IPS-18c (cell line): ENCODE results near the gene NOS1AP.

Experiments
- H3K4me3 ChIP-seq: 2 replicates; pipeline ENCODE4 v1.7.0; 2013; ENCODE audit warnings: low read depth, mild to moderate bottlenecking, low read length, moderate library complexity; ENCODE audit not compliant: insufficient read depth
- H3K9me3 ChIP-seq: one replicate; pipeline ENCODE4 v1.6.1; 2013; ENCODE audit warnings: mild to moderate bottlenecking, low read length, moderate library complexity; ENCODE audit not compliant: control insufficient read depth, insufficient read depth

The NOS1AP gene

DNA sequence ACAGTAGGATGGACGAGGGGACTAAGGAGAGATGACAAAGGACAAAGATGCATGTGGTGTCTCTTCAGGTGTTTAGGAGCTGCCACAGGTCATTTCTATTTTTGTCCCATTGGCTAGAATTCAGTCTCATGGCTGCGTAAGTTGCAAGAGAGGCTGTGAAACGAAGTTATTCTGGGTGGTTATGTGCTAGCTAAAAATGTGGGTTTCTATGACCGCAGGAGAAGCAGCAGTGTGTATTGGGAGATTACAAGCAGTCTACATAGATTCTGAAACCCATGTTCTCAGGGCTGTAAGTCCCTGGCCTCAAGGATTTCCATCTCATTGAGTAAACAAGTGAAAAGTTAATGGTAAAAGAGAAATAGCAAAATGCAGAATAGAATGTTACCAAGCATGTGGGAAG lies 196.5 kb downstream of the NOS1AP start:
- H3K9me3 ChIP-seq = no peaks in the 10 kb centered on the region
- no peak overlapping the region for H3K4me3 ChIP-seq

DNA sequence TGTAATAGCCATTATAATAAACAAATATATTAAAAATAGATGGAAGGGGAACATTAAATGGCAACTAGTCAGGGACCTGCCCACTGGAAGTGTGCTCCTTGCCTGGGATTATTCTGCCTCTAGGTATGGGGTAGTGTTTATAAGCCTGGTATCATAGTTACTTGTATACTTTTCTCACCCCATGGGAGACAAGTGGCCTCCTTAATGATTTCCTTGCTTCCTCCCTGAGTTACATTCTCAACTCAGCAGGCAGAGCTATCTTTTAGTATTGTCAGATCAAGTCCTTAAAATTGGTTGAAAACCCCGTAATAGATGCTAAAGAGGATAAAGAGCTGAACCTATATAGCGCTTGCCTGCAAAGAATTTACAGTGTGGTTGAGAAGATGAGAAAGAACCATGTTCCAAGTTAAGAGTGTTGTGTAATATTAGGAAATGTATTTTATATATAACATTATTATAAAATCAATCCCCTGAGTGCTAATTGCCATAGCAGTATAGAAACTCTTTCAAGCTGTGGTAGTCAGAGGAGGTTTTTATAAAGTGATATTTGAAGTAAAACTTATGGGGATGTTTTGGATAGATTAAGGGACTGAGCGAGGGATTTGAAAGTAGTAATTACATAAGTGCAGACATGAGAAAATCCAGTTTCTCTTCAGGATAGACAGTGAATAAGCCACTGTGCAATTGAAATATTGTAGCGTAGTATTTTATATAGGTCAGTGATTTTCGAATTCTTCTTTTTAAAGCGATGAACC lies 200.7 kb downstream of the NOS1AP start:
- Histone ChIP-seq H3K4me3 (no peak overlapping the region), H3K9me3 (no peaks in the 10 kb centered on the region)

DNA sequence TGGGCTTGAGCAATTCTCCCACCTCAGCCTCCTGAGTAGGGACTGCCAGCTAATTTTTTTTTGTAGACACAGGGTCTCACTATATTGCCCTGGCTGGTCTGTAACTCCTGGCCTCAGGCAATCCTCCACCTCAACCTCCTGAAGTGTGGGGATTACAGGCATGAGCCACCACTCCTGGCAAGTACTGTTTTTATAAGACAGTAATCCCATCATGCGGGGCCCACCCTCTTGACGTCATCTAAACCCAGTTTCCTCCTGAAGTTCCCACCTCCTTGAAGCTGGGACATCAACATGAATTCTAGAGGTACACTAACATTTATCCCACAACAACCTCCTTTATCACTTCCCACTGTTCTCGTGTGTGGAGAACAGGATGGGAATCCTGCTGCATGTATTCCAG lies 202.5 kb downstream of the NOS1AP start:
- Histone ChIP-seq H3K4me3 (no peak overlapping the region), H3K9me3 (no peaks in the 10 kb centered on the region)

DNA sequence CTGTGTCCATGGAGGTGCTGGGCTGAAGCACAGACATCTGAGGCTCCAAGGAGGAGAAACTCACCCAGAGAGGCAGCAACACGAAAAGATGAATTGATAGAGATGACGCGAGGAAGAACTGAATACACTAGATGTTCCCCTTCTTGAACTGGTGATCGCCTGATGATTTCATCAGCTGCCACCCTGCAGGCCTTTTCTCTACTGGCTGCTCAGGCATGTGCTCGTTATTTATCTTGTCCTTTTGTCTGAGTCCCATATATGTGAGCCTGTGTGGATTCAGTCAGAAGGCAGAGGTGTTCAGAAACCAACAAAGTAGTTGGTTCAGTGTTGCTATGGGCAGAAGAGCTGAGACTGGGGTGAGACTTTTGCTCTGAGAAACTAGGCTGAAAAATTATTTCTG lies 202.9 kb downstream of the NOS1AP start:
- H3K4me3 ChIP-seq = no peak overlapping the region
- H3K9me3 ChIP-seq = no peaks in the 10 kb centered on the region

DNA sequence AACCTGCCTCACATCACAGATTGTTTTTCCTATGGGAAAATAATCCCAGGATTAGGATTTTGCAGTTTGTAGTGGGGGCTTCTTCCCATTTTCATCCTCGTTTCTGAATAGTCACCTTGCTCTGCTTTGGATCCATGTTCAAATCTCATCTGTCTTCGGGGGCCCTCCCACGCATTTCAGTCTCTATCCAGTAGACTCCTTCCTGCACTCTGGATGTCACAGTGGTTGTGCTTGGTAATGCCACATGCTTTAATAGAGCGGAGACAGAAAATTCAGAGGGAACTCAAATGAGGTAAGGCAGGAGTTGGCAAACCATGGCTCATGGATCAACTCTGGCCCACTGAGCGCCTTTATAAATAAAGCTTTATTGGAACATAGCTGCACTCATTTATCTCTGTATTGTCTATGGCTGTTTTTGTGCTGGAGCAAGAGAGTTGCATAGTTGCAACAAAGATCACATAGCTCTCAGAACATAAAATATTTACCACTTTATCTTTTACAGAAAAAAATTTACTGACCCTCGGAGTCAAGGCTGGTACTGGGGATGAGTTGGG lies 206.2 kb downstream of the NOS1AP start:
- Histone ChIP-seq H3K9me3 (no peaks in the 10 kb centered on the region), H3K4me3 (no peak overlapping the region)

DNA sequence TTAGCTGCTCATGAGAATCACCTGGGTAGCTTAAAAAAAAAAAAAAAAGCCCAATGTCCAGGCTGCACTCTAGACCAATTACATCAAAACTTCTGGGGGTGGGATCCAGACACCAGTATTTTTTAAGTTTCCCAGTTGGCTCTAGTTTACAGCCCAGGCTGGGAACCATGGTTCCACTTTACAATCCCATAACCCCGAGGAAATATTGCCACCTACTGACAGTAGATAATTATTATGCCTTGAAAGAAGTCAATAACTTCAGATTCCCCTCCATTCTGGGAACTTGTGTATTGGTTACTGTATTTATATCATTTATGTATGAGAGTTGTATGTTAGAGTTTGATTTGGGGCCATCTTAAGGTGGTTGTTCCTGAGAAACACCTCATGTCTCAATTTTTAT lies 207.0 kb downstream of the NOS1AP start:
- no peaks in the 10 kb centered on the region for H3K9me3 ChIP-seq

DNA sequence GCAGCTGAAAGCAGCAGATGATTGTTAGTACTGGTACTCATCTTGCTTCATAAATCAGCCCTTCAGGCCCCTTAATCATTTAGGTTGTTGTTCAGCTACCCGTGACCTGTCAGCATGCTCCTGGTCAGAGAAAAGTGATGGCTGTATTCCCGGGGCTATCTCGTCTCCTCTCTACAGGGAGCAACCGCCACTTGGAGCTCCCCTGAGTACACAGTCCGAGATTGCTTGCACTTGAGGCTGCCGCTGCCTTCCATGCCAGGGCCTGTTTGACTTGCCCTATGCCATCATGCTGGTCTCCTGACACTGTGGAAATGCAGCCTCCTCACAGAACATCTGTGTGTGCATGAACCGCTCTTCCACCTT lies 209.6 kb downstream of the NOS1AP start:
- no peaks in the 10 kb centered on the region for H3K9me3 ChIP-seq

More for the DNA sequence above, 207.0 kb downstream of the NOS1AP start:
- H3K4me3 ChIP-seq = no peak overlapping the region

DNA sequence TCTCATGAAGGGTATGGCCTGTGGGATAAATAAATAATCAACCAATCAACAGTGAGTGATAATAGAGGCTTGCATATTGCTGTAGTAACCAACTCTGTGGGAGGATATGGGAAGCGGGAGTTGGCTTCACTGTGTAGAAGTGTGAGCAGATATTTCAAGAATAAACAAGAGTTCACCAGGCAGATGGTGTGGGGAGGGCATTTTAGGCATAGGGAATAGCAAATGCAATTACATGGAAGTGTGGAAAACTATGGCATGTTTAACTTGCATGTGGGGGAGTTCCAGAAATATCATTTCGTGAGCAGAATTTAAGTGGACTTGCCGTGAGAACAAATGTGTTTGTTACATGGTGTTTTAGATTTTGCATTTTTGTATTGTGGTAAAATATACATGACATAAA lies 211.9 kb downstream of the NOS1AP start:
- Histone ChIP-seq H3K4me3 (no peak overlapping the region), H3K9me3 (no peaks in the 10 kb centered on the region)

More for the DNA sequence above, 209.6 kb downstream of the NOS1AP start:
- H3K4me3 ChIP-seq = no peak overlapping the region

DNA sequence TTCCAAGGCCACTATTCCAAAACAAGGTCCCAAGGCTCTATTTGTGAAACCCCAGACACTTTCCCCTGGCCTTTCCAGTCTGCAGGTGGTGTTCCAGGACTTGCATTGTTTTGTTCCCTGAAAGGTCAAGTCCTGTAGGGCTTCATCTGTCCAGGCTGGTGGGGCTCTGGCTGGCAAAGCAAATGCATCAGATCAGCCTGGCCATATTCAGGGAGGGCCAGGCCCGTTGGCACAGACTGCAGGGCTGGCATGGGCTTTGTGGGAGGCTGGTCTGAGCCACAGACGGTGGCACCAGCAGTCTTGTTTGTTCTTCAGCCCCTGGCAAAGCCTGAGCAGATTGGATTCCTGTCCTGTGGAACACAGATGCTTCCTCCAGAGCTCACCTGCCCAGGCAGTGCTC lies 214.2 kb downstream of the NOS1AP start:
- Histone ChIP-seq H3K9me3 (no peaks in the 10 kb centered on the region), H3K4me3 (no peak overlapping the region)

DNA sequence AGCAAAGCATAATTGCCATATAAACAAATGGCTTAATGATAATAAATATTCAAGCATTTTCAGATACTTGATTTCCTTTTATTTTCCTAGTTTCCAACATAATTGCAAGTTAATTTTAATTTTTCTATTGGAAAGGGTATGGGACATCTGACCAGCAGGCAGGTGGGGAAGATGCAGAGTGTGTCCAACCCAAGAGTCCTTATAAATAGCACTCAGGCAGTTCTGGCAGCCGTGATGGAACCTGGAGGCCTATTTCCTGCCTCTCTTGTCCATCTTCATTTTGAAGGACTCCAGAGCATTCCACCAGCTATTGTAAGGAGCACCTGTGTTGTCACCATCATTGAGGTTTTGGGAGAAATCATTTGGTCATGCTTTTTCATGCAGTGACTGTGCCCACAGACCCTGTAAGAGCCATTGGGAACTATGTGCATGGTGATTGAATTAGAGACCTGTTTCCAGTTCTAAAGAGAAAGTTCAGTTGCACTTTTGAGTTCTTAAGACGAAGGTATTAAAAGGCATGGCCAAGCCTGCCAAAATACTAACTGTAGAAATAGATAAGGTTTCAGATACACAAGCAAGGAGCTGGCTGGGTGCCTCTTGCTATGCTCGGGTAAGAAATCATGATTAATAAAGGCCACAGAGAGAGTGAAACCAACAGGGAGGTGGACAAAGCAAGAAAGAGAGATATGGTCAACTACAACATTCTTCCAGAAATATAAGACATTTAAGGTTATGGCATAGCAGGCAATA lies 214.9 kb downstream of the NOS1AP start:
- no peak overlapping the region for H3K4me3 ChIP-seq
- H3K9me3 ChIP-seq = no peaks in the 10 kb centered on the region

DNA sequence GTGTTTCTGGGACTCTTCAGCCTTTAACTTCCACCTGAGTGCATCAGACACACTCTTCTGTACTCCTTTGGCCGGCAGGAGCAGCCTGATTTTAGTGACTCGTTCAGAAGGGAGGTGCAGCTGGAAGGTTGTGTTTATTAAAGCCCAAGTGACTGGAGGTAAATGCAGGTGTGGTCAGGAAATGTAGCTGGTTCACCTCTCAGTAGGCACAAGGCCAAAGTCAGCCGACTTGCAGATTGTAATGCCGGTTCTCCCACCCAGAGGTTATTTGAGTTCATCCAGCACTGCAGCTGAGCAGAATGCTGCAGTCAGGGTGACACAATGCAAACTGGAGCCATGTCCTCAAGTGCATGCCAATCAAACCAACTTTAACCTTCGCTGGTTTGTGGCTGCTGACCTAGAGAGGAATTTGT lies 215.7 kb downstream of the NOS1AP start:
- Histone ChIP-seq H3K9me3 (no peaks in the 10 kb centered on the region), H3K4me3 (no peak overlapping the region)

DNA sequence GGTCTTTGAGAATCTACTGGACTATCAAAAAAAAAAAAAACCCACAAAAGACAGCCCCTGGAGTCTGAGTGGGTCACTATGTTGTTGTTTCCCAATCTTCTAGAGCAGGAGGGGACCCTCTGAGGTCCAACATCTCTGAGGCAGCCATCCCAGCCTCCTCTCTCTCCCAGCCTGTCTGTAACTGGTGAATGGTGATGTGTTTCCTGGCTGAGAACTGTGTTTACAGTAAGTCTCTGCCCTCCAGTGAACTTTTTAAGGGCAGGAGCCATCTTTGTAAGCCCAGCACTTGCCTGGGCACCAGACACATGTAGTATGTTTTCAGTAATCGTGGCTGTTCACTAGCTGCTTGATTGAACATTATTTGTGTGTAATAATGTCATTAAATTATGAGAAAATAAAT lies 221.5 kb downstream of the NOS1AP start:
- no peaks in the 10 kb centered on the region for H3K9me3 ChIP-seq
- no peak overlapping the region for H3K4me3 ChIP-seq

DNA sequence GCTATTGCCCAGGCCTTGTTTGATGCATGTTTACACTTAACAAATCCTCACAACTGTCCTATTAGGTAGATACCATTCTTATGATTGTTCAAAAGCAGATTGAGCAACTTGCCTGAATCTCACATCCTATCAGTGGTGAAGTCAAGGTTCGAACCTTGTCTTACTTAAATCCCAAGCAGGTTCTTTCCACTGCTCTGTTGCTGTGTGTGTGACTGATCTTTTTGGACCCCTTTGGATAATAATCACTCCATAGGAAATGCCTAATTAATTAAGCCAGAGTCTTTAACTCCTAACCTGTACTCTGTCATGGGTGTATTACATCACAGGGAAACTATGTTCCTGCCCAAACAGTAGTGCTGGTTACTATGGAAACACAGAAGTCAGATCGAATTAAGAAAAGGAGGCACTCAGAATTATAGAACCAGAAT lies 222.9 kb downstream of the NOS1AP start:
- Histone ChIP-seq H3K9me3 (no peaks in the 10 kb centered on the region), H3K4me3 (no peak overlapping the region)

DNA sequence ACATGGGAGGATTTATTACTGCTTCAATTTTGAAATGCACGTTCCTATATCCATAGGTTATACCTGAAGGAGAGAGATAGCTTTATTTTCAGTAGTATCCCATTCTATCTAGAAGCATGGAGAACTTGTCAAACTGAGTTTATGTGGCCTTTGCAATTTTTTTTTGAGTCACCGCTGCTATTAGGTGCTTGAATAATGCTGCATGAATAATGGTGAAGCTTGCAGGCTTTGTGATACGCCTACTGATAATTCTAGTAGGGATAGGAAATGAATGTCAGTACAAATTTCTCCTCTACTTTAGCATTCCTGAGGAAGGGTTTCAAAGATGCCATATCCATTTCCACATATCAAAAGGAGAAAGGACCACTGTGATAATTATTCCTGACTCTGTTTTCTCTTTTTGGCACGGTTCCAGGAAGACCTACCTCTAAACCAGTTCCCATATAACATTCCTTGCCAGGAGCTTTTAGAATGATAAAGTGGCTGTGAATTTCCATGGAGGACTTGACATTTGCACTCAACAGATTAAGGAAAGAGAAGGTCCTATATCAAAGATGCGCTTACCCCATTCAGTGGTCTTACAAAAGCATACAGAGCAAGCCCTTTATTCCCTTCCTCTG lies 223.7 kb downstream of the NOS1AP start:
- H3K4me3 ChIP-seq = no peak overlapping the region
- no peaks in the 10 kb centered on the region for H3K9me3 ChIP-seq

DNA sequence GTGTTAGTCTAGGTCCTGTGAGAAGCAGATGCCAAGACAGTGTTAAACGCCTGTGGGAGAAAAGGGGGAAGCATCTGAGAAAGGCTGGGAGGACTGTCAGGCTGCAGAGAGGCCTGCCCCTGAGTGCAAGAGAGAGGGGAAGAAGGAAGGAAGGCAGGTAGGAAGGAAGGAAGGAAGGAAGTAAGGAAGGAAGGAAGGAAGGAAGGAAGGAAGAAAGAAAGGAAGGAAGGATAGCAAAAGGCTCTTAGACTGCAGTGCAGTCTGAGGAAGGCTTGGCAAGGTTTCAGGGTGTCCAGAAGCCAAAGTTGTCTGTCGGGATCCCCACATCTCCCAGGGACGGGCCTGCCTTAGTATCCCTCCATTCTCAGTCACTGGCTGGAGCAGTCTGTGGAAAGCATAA lies 224.5 kb downstream of the NOS1AP start:
- H3K4me3 ChIP-seq = no peak overlapping the region
- no peaks in the 10 kb centered on the region for H3K9me3 ChIP-seq

DNA sequence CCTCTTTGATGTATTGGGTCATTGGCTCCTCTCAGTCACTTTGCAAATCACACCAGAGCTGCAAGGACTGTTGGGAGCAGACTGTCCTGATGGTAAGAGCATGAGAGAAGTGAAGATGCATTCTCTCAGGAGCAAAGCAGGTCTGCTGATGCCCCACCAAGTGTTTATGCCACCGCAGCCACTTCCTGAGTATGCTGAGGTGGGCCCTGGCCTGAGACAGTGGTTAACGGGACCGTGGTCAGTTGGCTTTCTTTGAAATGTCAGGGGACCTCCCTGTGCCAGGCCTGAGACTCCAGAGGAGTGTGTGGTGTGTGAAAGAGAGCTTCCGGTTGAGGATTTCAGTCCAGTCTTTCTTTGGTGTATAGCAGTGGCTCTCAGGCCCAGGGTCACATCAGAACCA lies 227.7 kb downstream of the NOS1AP start:
- Histone ChIP-seq H3K4me3 (no peak overlapping the region), H3K9me3 (no peaks in the 10 kb centered on the region)

DNA sequence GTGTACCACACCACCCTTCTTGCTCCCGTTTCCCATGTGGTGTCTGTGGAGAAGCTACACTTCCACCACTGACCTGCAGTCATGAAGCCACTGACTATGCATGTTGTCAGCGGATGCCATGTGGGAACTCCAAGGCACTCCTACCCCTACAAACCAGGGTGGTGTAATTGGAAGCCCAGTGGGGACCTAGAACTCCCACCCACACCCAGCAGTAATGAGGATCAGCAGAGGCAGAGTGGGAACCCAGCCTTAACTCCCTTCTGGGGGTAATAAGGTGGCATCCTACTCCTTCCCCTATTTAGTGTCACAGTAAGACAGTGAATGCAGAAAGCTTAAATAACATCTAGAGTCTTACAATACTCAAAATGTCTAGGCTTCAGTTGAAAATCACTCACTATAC lies 228.8 kb downstream of the NOS1AP start:
- Histone ChIP-seq H3K4me3 (no peak overlapping the region), H3K9me3 (no peaks in the 10 kb centered on the region)

DNA sequence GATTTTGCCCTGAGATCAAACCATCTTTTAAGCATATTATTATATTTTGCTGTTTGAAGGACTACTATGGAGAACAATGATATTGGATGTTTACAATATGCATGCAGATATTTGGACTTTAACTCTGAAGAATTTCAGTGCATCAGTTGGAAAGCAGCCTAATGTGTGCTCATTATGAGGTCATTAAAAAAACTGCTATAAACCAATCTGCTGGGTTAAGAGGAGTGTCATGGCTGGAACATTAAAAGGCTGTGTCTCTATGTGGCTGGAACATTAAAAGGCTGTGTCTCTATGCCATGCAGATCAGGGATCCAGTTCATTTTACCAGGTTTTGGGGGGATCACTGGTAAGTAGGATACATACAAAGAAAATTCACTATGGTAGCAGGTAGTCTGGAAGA lies 229.5 kb downstream of the NOS1AP start:
- Histone ChIP-seq H3K9me3 (no peaks in the 10 kb centered on the region), H3K4me3 (no peak overlapping the region)
